HG03039 (cell line): ENCODE measurements around the gene ARHGAP12.
A peak's percentile ranks its signal among the peaks of the same experiment; 100 is the strongest.
"Not testable (repeated sequence)": the region's sequence is repeated elsewhere in the genome, so short reads cannot be mapped to it uniquely, and the experiment has no call there.

ENCODE experiments used
- ATAC-seq: cut with Tn5 transposase; IDR thresholded peaks from one replicate; pipeline ENCODE4 v1.9.1; 2021; ENCODE audit warnings: mild to moderate bottlenecking, moderate library complexity; ENCODE audit not compliant: unreplicated experiment

The ARHGAP12 gene

DNA sequence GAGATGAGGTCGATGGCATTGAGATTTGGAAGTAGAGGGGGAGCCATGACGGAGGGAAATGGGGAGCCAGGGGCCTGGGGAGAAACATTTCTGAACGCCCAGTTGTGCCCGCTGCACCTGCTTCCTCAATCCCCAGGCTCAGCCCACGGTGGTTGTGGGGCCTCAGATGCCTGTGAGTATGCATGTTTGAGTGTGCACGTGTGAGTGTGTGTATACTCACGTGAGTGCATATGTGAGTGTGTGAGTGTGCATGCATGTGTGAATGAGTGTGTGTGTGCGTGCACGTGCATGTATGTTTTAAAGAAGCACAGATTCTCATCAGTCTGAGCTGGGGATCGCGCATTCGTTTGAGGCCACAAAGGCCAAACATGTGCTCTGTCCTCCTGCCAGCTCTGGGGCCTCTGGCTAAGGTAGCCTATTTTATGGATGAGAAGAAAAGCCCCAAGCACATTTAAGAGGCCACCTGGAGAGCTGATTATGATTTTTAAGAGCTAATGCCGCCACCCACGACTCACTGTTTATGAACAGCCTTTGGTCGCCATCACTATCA lies 154.8 kb downstream of the ARHGAP12 start:
- ATAC-seq, result no peak

DNA sequence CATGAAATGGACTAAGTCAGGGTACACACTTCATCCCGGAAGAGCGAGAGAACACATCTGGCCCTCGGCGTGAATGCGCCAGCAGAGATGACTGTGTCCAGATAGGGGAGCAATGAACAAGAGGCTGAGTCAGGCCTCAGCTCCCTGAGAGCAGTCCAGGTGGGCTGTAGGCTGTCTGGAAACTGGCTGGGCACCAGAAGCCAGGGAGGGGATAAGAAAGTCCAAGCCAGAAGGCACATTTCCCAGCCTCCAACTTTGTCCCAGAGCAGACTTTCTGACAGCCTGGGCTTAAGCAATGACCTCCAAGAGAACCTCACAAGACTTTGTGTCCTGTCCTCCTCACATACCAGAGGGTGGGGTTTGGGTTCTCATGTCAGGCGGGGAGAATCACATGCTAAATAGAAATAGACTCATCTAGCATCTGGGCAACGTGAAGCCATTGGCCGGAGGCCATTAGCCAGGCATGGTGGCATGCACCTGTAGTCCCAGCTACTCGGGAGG lies 157.2 kb downstream of the ARHGAP12 start:
- no peak for ATAC-seq

DNA sequence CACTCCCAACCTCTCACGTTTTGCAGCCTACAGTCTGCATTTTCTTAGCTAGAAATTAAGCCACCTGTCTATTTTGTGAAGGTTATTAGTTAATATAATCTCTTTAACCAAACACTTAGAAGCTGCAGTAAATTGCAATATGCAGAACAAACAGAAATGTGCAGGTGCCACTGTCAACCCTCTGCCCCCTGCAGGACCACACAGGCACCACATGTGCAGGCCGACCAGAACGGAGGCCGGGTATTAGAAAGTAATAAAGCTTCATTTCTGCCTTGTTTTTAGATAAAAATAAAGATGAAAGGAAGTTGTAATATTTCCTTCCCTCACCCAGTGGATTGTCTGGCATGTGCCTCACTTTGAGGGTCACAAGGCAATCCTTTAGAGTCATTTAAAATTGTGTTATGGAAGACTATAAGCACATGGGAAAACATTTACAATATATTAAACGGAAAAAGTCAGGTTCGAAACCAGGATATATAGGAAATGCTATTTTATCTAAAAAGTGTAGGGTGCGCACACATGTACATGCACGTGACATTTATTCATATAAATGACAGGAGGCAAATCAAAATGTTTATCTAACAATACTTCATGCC lies 158.2 kb downstream of the ARHGAP12 start:
- peak; percentile 51 for ATAC-seq

DNA sequence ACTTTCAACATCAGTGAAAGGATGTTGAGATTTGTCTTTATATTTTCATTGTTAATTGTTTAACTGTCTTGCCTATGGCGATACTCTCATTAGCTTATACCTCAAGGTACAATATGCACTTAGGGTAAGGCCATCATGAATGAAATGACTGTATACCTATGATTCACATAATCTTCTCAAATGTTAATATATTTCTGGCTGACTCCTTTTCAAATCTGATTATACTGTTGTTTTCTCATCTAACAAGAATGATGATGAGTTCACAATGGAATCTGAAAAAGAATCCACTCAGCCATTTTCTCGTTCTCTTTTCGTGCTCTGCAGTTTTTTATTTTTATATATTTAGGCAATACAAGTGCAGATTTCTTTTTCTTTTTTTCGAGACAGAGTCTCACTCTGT lies 159.1 kb downstream of the ARHGAP12 start:
- no peak for ATAC-seq

DNA sequence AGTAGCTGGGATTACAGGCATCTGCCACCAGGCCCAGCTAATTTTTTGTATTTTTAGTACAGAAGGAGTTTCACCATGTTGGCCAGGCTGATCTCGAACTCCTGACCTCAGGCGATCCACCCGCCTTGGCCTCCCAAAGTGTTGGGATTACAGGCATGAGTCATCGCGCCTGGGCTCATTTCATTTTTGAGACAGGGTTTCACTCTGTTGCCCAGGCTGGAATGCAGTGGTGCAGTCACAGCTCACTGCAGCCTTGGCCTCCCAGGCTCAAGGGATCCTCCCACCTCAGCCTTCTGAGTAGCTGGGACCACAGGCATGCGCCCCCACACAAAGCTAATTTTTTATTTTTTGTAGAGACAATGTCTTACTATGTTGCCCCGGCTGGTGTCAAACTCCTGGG lies 159.7 kb downstream of the ARHGAP12 start:
- not testable (repeated sequence) for ATAC-seq

DNA sequence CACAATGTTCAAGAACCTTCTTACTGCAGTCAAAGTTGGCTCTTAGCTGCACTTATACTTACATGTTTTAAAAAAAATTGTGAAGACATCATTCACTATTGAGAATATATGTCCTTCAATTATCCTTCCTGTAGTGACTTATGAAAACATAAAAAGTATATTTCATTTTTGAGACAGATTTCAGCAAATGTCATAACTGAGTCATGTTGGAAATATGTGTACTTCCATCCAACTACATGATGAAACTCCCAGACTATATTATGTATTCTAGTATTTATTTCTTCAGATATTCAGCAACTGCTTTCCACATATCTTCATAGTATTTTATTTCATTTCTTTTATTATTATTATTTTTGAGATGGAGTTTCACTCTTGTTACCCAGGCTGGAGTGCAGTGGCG lies 160.2 kb downstream of the ARHGAP12 start:
- no peak for ATAC-seq

DNA sequence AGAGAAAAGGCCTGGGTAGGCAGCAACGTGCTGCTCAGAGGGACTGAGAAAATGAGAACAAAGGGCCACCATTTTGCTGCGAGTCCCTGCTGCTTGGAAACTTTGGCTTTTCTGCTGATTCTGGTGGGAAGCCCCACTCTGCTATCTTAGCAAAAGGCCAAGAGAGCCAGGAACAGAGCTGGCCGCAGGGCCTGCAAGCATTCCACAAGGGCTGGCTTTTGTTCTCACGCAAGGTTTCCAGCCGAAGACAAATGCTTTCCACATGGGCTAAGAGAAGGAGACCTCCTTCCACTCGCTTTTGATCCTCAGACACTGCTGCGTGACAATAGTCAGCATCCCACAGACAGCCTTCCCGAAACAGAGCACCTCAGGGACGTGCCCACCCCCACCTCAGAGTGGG lies 163.1 kb downstream of the ARHGAP12 start:
- no peak for ATAC-seq

DNA sequence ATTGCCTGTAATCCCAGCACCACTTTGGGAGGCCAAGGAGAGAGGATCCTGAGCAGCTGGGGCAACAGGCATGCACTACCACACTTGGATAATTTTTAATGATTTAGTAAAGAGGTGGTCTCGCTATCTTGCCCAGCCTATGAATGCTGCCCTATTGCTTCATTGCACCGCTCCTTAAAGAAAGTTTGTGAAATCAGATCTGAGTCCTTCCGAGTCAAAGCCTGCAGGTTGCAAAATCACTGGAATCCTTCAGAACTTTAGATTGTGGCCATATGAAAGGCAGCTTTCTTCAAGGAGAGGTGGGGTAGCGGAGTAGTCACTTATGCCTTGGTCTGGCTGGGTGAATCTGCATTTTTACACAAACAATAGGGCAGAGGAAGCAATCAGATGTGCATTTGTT lies 166.3 kb downstream of the ARHGAP12 start:
- no peak for ATAC-seq

DNA sequence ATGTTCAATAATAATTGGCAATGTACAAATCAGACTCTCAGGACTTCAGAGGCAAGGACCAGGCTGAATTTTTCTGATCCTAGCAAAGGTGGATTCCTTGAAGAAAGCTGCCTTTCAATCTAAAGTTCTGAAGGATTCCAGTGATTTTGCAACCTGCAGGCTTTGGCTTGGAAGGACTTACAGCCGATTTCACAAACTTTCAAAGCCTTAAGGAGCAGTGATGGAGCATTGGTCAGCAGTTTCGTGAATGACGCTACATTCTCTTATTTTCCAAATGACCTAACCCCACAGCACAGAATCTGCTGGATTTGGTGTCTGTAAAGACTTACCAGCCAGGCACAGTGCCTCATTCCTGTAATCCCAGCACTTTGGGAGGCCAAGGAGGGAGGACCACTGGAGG lies 167.5 kb downstream of the ARHGAP12 start:
- ATAC-seq, result no peak

DNA sequence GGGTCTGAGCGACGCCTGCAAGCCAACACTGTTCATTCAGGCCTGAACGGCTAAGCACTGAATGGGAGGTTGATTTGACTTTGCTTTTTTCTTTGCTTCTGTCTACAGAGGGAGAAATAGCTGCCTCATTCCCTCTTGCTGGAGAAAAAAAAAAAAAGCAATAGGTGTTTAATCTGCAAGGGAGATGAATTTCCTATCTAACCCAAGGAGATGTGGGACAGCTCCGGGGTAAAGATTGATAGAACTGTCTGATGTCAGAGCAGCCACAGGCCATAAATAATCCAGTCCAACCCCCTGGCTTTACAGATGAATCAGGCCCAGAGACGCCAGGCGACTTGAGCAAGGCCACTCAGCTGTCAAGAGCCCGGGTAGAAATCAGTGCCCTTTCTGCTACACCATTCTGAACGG lies 168.0 kb downstream of the ARHGAP12 start:
- ATAC-seq, result no peak

DNA sequence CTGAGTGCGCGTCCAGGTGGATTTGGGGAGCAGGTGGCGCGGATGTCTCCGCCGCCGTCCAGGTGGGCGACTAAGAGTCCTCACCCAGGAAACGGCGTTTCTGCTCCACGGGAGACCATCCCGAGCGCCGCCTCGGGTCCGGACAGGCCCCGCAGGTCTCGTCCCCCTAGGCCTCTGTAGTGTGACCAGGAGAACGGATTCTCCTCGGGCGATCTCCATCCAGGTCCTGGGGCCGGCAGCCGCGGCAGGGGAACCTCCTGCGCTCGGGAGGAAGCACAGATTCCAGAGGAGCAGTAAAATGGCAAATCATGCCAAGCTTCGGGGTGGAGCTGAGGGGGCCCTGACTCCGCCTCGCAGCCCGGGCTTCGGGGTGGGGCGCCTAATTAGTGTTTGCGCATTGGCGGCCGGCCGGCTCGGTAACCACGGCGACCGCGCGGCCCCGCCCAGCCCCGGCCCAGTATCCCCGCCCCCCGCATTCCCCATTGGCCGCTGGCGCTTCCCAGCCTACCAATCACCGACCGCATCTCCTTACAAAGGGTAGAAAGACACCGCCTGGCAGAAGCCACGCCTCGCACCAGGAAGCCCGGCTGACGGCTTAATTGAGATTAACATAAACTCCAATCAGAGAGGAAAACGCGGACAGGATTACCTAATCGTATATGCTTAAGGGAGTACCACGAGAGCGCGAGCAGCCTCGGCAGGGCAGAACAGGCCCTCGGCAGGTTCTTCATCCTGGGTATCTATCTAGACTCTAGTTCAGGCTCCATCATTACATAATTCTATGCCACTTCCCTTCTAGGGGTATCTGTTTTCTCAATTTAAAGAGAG lies 168.6 kb downstream of the ARHGAP12 start:
- ATAC-seq, result peak; percentile 97

DNA sequence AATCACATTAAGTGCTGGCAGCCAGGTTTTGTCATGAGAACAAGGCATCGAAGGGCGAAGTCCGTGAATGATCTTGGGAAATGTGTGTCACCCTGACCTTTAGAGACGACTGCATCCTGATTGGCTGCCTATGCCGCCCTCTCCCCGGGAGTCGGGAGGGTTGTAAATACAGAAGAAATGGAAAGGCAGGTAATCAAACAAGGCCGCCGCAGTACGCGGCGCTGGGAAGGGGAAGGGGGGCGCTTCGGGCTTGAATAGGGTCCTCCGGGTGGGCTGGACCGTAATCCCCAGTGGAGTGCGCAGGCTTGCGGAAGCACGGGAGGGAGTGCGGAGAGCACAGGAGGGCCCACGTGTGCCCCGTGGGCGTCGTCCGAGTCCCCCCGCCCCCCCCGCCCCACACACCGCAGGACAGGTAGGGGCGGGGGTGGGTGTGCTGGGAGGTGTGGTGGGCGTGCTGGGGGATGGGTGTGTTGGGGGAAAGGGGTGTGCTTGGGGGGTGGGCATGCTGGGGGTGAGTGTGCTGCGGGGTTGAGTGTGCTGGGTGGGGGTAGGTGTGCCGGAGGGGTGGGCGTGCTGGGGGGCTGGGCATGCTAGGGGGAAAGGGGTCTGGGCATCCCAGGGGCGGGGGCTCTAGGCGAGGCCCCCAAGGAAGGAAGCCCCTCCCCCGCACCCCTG lies 169.4 kb downstream of the ARHGAP12 start:
- ATAC-seq, result no peak

DNA sequence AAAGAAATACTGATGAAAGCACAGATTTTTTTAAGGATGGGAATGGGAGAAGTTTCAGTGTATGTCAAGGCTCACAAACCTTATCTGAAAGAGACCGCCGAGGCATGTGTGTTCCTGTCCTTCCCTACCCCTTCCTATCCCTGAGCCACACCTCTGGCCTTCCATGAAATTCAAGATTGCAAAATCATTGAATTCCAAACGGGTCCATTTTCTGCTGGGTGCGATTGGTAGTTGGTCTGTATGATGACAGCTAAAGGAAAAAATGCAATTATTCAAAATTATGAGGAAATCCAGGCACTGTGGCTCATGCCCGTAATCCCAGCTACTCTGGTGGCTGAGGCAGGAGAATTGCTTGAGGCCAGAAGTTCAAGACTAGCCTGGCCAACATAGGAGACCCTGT lies 170.1 kb downstream of the ARHGAP12 start:
- no peak for ATAC-seq

DNA sequence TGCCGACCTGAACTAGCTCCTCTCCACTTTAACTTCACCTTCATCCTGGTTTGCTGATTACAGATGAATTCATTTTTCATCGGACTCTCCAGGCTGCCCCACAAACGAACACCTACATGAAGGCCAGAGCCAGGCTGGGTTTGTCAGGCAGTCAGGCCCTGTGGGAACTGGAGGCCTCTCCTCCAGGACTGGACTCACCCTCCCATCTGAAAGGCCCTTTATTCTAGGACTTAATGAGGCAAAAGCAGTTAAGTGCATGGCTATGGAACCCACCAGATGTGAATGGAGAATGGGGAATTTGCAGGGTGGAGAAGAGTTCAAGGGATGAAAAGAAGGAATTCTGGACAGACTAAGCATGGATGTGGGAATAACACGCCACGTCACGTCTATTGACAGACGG lies 170.8 kb downstream of the ARHGAP12 start:
- no peak for ATAC-seq

DNA sequence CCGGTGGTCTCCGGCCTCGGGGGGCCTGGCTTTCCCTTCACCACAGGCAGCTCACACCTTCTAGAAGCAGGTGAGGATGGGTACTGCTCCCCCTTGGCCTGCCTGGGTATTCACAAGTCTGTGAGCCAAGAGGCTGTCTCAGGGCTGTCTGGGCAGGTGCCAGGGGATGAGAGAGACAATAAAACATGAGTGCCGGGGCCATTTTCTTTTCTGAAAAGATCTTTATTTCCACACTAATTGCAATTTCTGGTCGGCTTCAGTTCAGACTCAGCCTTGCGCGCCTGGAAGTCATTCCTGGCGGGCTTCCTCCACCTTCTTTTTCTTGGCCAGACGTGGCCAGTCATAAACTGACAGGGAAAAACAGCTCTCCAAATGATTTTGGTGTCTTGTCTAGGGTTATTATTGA lies 171.2 kb downstream of the ARHGAP12 start:
- no peak for ATAC-seq

DNA sequence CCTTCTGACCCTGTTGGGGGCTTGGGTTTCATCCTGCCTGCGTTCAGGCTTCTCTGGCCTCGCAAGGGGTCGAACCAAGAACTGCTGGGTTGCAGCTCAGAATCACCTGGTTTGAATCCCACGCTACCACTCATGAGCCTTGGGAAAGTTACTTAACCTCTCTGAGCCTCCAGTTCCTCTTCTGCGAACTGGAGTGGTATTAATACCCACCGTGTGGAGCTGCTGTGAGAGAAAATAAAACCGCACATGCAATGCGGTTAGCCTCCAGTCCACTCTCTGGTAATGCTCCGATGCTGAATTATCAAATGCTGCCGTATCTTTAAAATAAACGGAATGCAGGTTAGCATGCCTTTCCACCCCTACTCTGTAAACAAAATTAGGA lies 171.9 kb downstream of the ARHGAP12 start:
- ATAC-seq, result no peak

DNA sequence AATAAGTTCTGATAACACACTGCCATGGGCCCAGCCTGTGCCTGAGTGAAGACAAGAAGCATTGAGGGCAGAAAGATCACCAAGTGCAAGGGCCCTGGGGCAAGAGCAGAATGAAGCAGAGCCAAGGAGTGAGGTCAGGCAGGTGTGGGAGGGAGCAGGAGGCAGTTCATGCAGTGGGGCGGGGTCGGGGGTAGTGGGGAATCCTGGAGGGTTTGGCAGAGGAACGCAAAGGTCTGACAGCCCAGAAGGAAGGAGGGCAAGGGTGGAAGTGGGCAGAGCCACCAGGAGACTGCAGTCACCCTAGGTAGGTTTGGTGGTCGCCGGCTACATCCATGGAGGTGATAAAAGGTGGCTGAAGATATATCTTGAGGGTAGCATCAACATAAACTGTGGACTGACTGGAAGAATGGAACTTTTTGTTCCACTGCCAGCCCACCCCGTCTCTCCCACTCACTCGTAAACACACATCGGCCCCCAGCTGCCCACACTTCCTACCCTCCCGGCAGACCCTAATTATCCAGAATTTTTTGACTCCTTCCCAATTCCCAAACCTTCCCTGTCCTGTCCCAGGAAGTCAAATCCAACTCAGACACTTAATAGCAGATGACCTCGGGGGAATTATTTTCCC lies 172.4 kb downstream of the ARHGAP12 start:
- ATAC-seq, result no peak
